ENCODE data around the gene WSB2. TPM values are rescaled to one million over a fixed set of nuclear protein-coding genes. Genes with fewer than 3 reads are reported as not detected.

Gene WSB2
- polyA plus RNA-seq, 1 donor (not counting 4 experiments of a cell fraction or from before 2014, with no cell fraction given) = 84.0 TPM

- Histone ChIP-seq H2AFZ (ENCODE audit: control insufficient read depth, low read length) (no peak overlapping the region), H3K79me2 (ENCODE audit: control insufficient read depth, insufficient read depth, low read length) (no peaks in the 10 kb centered on the region), H3K36me3 (ENCODE audit: control insufficient read depth in 2 of 2, extremely low read depth in 1 of 2, insufficient read depth in 2 of 2, low read length in 2 of 2) (peaks cover 36 to 43% of the 10 kb centered on the region in 2 experiments), H3K9me3 (ENCODE audit: control insufficient read depth, low read depth, low read length) (no peaks in the 10 kb centered on the region), H3K27ac (ENCODE audit: control insufficient read depth, insufficient read depth, low read length) (no peak overlapping the region), H3K4me2 (ENCODE audit: control insufficient read depth, extremely low read depth, insufficient read depth, low read depth, low read length) (no peak overlapping the region), H3K27me3 (ENCODE audit: control insufficient read depth, extremely low read depth, insufficient read depth, low read length) (no peaks in the 10 kb centered on the region), H4K20me1 (ENCODE audit: control insufficient read depth, extremely low read depth, insufficient read depth, low read length) (no peaks in the 10 kb centered on the region), H3K9me1 (ENCODE audit: control insufficient read depth, extremely low read depth, insufficient read depth, low read length) (no peaks in the 10 kb centered on the region), H3K9ac (ENCODE audit: control insufficient read depth, extremely low read depth, insufficient read depth, low read length) (no peak overlapping the region), H3K4me1 (ENCODE audit: control insufficient read depth, extremely low read depth, insufficient read depth, low read length) (no peaks in the 10 kb centered on the region), H3K4me3 (ENCODE audit: control insufficient read depth in 2 of 3, extremely low read depth in 1 of 3, insufficient read depth in 2 of 3, low read depth in 1 of 3, low read length in 3 of 3) (no peak overlapping the region)
- no peak for DNase-seq (ENCODE audit: low read depth, low spot score)
- no peak for FAIRE-seq
- no peak for TF ChIP-seq CTCF (optimal IDR thresholded peaks at IDR 0.05 in 1 of 3, IDR thresholded peaks at IDR 0.05 in 1 of 3, conservative IDR thresholded peaks at IDR 0.05 in 1 of 3; ENCODE audit: extremely low read depth in 1 of 3, insufficient read depth in 2 of 3, low read length in 3 of 3)
- no peak for TF ChIP-seq EZH2 (IDR thresholded peaks at IDR 0.05; ENCODE audit: low read length)
- dilution Hi-C loops (cut with MboI; ENCODE audit: extremely low pct_ligation_motif_present, low sequenced_read_pairs) = no loop called here
These were observed 25.6 kb downstream of the WSB2 start for GRCh38 chr12:118035190-118036041.

- no peak for DNase-seq (ENCODE audit: low read depth, low spot score)
- Histone ChIP-seq H3K79me2 (ENCODE audit: control insufficient read depth, insufficient read depth, low read length) (no peaks in the 10 kb centered on the region), H3K36me3 (ENCODE audit: control insufficient read depth in 2 of 2, extremely low read depth in 1 of 2, insufficient read depth in 2 of 2, low read length in 2 of 2) (peaks cover 36 to 39% of the 10 kb centered on the region in 2 experiments), H4K20me1 (ENCODE audit: control insufficient read depth, extremely low read depth, insufficient read depth, low read length) (no peaks in the 10 kb centered on the region), H3K4me3 (ENCODE audit: control insufficient read depth in 2 of 3, extremely low read depth in 1 of 3, insufficient read depth in 2 of 3, low read depth in 1 of 3, low read length in 3 of 3) (no peak overlapping the region), H3K27me3 (ENCODE audit: control insufficient read depth, extremely low read depth, insufficient read depth, low read length) (no peaks in the 10 kb centered on the region), H3K27ac (ENCODE audit: control insufficient read depth, insufficient read depth, low read length) (no peak overlapping the region), H3K9me3 (ENCODE audit: control insufficient read depth, low read depth, low read length) (no peaks in the 10 kb centered on the region), H2AFZ (ENCODE audit: control insufficient read depth, low read length) (no peak overlapping the region), H3K9me1 (ENCODE audit: control insufficient read depth, extremely low read depth, insufficient read depth, low read length) (no peaks in the 10 kb centered on the region), H3K9ac (ENCODE audit: control insufficient read depth, extremely low read depth, insufficient read depth, low read length) (no peak overlapping the region), H3K4me2 (ENCODE audit: control insufficient read depth, extremely low read depth, insufficient read depth, low read depth, low read length) (no peak overlapping the region), H3K4me1 (ENCODE audit: control insufficient read depth, extremely low read depth, insufficient read depth, low read length) (no peaks in the 10 kb centered on the region)
- TF ChIP-seq CTCF (optimal IDR thresholded peaks at IDR 0.05 in 1 of 3, IDR thresholded peaks at IDR 0.05 in 1 of 3, conservative IDR thresholded peaks at IDR 0.05 in 1 of 3; ENCODE audit: extremely low read depth in 1 of 3, insufficient read depth in 2 of 3, low read length in 3 of 3) = peak; percentile 21 to 65 (median 55)
- no peak for TF ChIP-seq EZH2 (IDR thresholded peaks at IDR 0.05; ENCODE audit: low read length)
- no peak for FAIRE-seq
- dilution Hi-C loops (cut with MboI; ENCODE audit: extremely low pct_ligation_motif_present, low sequenced_read_pairs) = no loop called here
These were observed 26.4 kb downstream of the WSB2 start for GRCh38 chr12:118034429-118035189.
